H9 (cell line): Measurements from ENCODE around the gene S1PR4. TPM values are rescaled to one million over a fixed set of nuclear protein-coding genes. Genes with fewer than 3 reads are reported as not detected.
A peak's percentile ranks its signal among the peaks of the same experiment; 100 is the strongest.

Experiments used
- DNase-seq: peaks from one replicate; pipeline ENCODE4 v3.0.0-alpha.2; 2017
- H2AFZ ChIP-seq: one replicate; pipeline ENCODE4 v1.6.1; 2013; ENCODE audit warnings: mild to moderate bottlenecking, low read length, control low read depth, moderate library complexity
- H2AK5ac ChIP-seq: 2 replicates; pipeline ENCODE4 v1.6.1; 2013; ENCODE audit warnings: low read length, control low read depth, mixed read lengths; ENCODE audit not compliant: insufficient read length
- H2BK120ac ChIP-seq: one replicate; pipeline ENCODE4 v1.6.1; 2013; ENCODE audit warnings: low read depth, mild to moderate bottlenecking, low read length, control low read depth, inconsistent platforms; ENCODE audit not compliant: poor library complexity, severe bottlenecking
- H2BK12ac ChIP-seq: 2 replicates; pipeline ENCODE4 v1.6.1; 2013; ENCODE audit warnings: low read length, control low read depth, mixed read lengths, low read depth; ENCODE audit not compliant: insufficient read length
- H2BK15ac ChIP-seq: 2 replicates; pipeline ENCODE4 v1.6.1; 2013; ENCODE audit warnings: low read depth, low read length, control low read depth
- H2BK20ac ChIP-seq: one replicate; pipeline ENCODE4 v1.6.1; 2013; ENCODE audit warnings: low read depth, mild to moderate bottlenecking, low read length, control low read depth, inconsistent platforms; ENCODE audit not compliant: poor library complexity, severe bottlenecking
- H2BK5ac ChIP-seq: 2 replicates; pipeline ENCODE4 v1.6.1; 2013; ENCODE audit warnings: low read length, control low read depth, mixed read lengths; ENCODE audit not compliant: insufficient read length
- H3K14ac ChIP-seq: 2 replicates; pipeline ENCODE4 v1.6.1; 2013; ENCODE audit warnings: low read length, control low read depth; ENCODE audit not compliant: insufficient read depth
- H3K18ac ChIP-seq: 2 replicates; pipeline ENCODE4 v1.6.1; 2013; ENCODE audit warnings: low read depth, mild to moderate bottlenecking, mixed read lengths, low read length, control low read depth; ENCODE audit not compliant: insufficient read length
- H3K23ac ChIP-seq: 2 replicates; pipeline ENCODE4 v1.6.1; 2013; ENCODE audit warnings: low read length, control low read depth, mixed read lengths, low read depth; ENCODE audit not compliant: insufficient read length
- H3K23me2 ChIP-seq: 2 replicates; pipeline ENCODE4 v1.6.1; 2013; ENCODE audit warnings: low read depth, mild to moderate bottlenecking, mixed read lengths, low read length, control low read depth; ENCODE audit not compliant: insufficient read length, poor library complexity, severe bottlenecking
- H3K27ac ChIP-seq: 2 replicates; pipeline ENCODE4 v1.5.1; 2013; ENCODE audit warnings: low read length, control low read depth, mixed read lengths, low read depth; ENCODE audit not compliant: insufficient read length
- H3K27me3 ChIP-seq: 2 replicates; pipeline ENCODE4 v1.6.1; 2013; ENCODE audit warnings: low read length, control low read depth, inconsistent platforms; ENCODE audit not compliant: insufficient read depth
- H3K4ac ChIP-seq: 2 replicates; pipeline ENCODE4 v1.6.1; 2013; ENCODE audit warnings: low read depth, mild to moderate bottlenecking, control low read depth, inconsistent platforms, low read length, moderate library complexity
- H3K4me1 ChIP-seq: 2 replicates; pipeline ENCODE4 v1.6.1; 2013; ENCODE audit warnings: low read length, control low read depth, inconsistent platforms; ENCODE audit not compliant: insufficient read depth
- H3K4me2 ChIP-seq: 2 replicates; pipeline ENCODE4 v1.6.1; 2013; ENCODE audit warnings: low read length, control low read depth, mixed read lengths; ENCODE audit not compliant: insufficient read length, insufficient read depth
- H3K56ac ChIP-seq: 2 replicates; pipeline ENCODE4 v1.6.1; 2013; ENCODE audit warnings: low read depth, mild to moderate bottlenecking, mixed read lengths, low read length, control low read depth; ENCODE audit not compliant: insufficient read length
- H3K79me1 ChIP-seq: 2 replicates; pipeline ENCODE4 v1.6.1; 2013; ENCODE audit warnings: low read depth, mild to moderate bottlenecking, moderate library complexity, low read length, control low read depth, inconsistent platforms; ENCODE audit not compliant: insufficient read depth, poor library complexity, severe bottlenecking
- H3K79me2 ChIP-seq: 2 replicates; pipeline ENCODE4 v1.6.1; 2013; ENCODE audit warnings: low read length, control low read depth, inconsistent platforms; ENCODE audit not compliant: insufficient read depth
- H3K9ac ChIP-seq: 2 replicates; pipeline ENCODE4 v1.6.1; 2013; ENCODE audit warnings: low read length, control low read depth, mixed read lengths; ENCODE audit not compliant: insufficient read length; ENCODE audit errors: extremely low read depth
- H3K9me3 ChIP-seq: one replicate; pipeline ENCODE4 v1.6.1; 2013; ENCODE audit warnings: low read depth, low read length, inconsistent platforms; ENCODE audit not compliant: control insufficient read depth
- H3T11ph ChIP-seq: one replicate; pipeline ENCODE4 v1.6.1; 2013; ENCODE audit warnings: mild to moderate bottlenecking, low read length, control low read depth, inconsistent platforms
- H4K20me1 ChIP-seq: one replicate; pipeline ENCODE4 v1.6.1; 2013; ENCODE audit not compliant: control insufficient read depth, insufficient read length, insufficient read depth
- H4K5ac ChIP-seq: 2 replicates; pipeline ENCODE4 v1.6.1; 2013; ENCODE audit warnings: low read depth, mild to moderate bottlenecking, mixed read lengths, low read length, control low read depth; ENCODE audit not compliant: insufficient read length
- H4K8ac ChIP-seq: replicated peaks from 2 replicates; pipeline ENCODE4 v1.6.1; 2013; ENCODE audit warnings: low read length, control low read depth, mixed read lengths, low read depth; ENCODE audit not compliant: insufficient read length
- H4K91ac ChIP-seq: 2 replicates; pipeline ENCODE4 v1.6.1; 2013; ENCODE audit warnings: low read depth, mild to moderate bottlenecking, moderate library complexity, mixed read lengths, low read length, control low read depth; ENCODE audit not compliant: insufficient read length
- H3K27ac Mint-ChIP-seq, 3 experiments: 2 replicates in 2 of 3; 3 replicates in 1 of 3; pipeline ENCODE4 v1.8.0; 2020 to 2021; ENCODE audit warnings: mixed read lengths in 3 of 3, mild to moderate bottlenecking in 1 of 3, moderate library complexity in 1 of 3
- H3K27me3 Mint-ChIP-seq: 2 replicates; pipeline ENCODE4 v1.8.0; 2021; ENCODE audit warnings: low read depth, mild to moderate bottlenecking, moderate library complexity, mixed read lengths
- H3K36me3 Mint-ChIP-seq, 3 experiments: 2 replicates in 2 of 3; 3 replicates in 1 of 3; pipeline ENCODE4 v1.8.0; 2020 to 2021; ENCODE audit warnings: low read depth in 3 of 3, mixed read lengths in 3 of 3; ENCODE audit not compliant: insufficient read depth in 1 of 3
- H3K4me1 Mint-ChIP-seq, 2 experiments: 2 replicates each; pipeline ENCODE4 v1.8.0; 2020; ENCODE audit warnings: mixed read lengths in 2 of 2
- H3K4me3 Mint-ChIP-seq, 2 experiments: 2 replicates in 1 of 2; 3 replicates in 1 of 2; pipeline ENCODE4 v1.8.0; 2020 to 2021; ENCODE audit warnings: mild to moderate bottlenecking in 2 of 2, mixed read lengths in 2 of 2, moderate library complexity in 1 of 2
- H3K9me3 Mint-ChIP-seq, 2 experiments: 2 replicates in 1 of 2; 3 replicates in 1 of 2; pipeline ENCODE4 v1.8.0; 2020; ENCODE audit warnings: mild to moderate bottlenecking in 2 of 2, mixed read lengths in 2 of 2, moderate library complexity in 1 of 2
- WGBS: extraction: QIAGEN DNeasy Blood & Tissue Kit; methylation state at CpG from one replicate; pipeline ENCODE4 v1.1.7; 2013; ENCODE audit warnings: missing lambda C conversion rate, low lambda C conversion rate, mixed read lengths; ENCODE audit not compliant: insufficient read length; ENCODE audit errors: extremely low coverage; 5-methylcytosine and 5-hydroxymethylcytosine counted together
- total RNA-seq: library from RNA; stranded (reverse); gene quantifications from 2 replicates; pipeline ENCODE4 v1.2.1, GENCODE V29; 2021
- TF ChIP-seq, protein P1 (sequence below): fragments of 200-600 bp; sonication (generic); conservative IDR thresholded peaks from 3 replicates; pipeline ENCODE4 v1.8.0; 2021; ENCODE audit warnings: antibody characterized with exemption, mild to moderate bottlenecking

Gene S1PR4
- total RNA-seq, 1 experiment from 2014 or later, result not detected

DNA sequence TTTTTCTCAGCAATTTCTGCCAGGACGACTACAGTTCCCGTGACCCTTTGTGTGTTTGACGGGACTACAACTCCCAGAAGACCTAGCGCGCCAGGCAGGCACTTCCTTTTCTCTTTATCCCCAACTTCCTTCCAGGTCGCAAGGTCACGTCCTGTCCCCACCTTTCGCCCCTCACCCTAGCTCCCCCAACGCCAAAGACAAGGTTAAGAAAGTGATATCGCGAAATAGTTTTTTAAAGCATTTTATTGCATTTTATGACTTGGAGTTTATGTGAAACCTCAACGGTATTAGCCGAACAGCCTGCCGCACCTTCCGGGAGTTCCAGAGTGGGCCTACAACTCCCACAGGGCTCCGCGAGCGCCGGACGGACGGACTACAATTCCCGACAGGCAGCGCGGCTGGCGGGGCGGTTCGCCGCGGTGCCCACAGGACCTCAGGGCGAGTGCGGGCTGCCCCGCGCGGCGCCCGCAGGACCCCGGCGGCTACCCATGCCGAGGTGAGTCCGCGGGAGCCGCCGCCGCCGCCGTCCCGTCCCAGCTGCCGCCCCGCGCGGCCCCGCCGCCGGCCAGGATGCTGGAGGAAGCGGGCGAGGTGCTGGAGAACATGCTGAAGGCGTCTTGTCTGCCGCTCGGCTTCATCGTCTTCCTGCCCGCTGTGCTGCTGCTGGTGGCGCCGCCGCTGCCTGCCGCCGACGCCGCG is 7.0 kb downstream of the S1PR4 start, which contains the start of gene NCLN:
Gene NCLN (plus strand): TSS at position 470 of the 699 bp plus-strand sequence. CDS start 101 bp downstream, at position 571.
- Histone ChIP-seq H2BK5ac (peak within 1 kb of the TSS; percentile 94), H3K79me2 (peaks cover 20% of the 10 kb centered on the region; the same call in 1 of the 2 replicates), H2BK12ac (no peak within 1 kb of the TSS), H2BK15ac (no peak within 1 kb of the TSS), H3K4ac (no peak within 1 kb of the TSS), H3K4me2 (peak within 1 kb of the TSS; percentile 86), H2BK20ac (no peak within 1 kb of the TSS), H3K4me1 (no peaks in the 10 kb centered on the region), H4K5ac (no peak within 1 kb of the TSS), H2AFZ (peak within 1 kb of the TSS; percentile 99), H2BK120ac (no peak within 1 kb of the TSS), H2AK5ac (no peak within 1 kb of the TSS), H4K20me1 (no peaks in the 10 kb centered on the region), H3K56ac (no peak within 1 kb of the TSS), H3K27ac (no peak within 1 kb of the TSS), H3K18ac (peak within 1 kb of the TSS; percentile 96), H3T11ph (no peak within 1 kb of the TSS), H4K8ac (no peak within 1 kb of the TSS), H3K23ac (no peak within 1 kb of the TSS), H3K14ac (peak within 1 kb of the TSS; percentile 93), H3K9ac (peak within 1 kb of the TSS; percentile 84), H3K23me2 (peaks cover 8% of the 10 kb centered on the region), H3K27me3 (no peaks in the 10 kb centered on the region), H3K9me3 (no peaks in the 10 kb centered on the region), H3K79me1 (peaks cover 22% of the 10 kb centered on the region), H4K91ac (no peak within 1 kb of the TSS)
- H3K4me3 Mint-ChIP-seq, result peak within 1 kb of the TSS; percentile 90 to 99
- peak; percentile 93 for DNase-seq
- H3K27ac Mint-ChIP-seq, result peak within 1 kb of the TSS; percentile 98 to 100 (median 99)
- H3K36me3 Mint-ChIP-seq, result peaks cover 6 to 7% (median 6%) of the 10 kb centered on the region in 3 experiments; a peak in 6 of 7 replicates
- no CpG with 5 or more reads among the region's 69 CpGs for WGBS
- TF ChIP-seq, protein P1, sequence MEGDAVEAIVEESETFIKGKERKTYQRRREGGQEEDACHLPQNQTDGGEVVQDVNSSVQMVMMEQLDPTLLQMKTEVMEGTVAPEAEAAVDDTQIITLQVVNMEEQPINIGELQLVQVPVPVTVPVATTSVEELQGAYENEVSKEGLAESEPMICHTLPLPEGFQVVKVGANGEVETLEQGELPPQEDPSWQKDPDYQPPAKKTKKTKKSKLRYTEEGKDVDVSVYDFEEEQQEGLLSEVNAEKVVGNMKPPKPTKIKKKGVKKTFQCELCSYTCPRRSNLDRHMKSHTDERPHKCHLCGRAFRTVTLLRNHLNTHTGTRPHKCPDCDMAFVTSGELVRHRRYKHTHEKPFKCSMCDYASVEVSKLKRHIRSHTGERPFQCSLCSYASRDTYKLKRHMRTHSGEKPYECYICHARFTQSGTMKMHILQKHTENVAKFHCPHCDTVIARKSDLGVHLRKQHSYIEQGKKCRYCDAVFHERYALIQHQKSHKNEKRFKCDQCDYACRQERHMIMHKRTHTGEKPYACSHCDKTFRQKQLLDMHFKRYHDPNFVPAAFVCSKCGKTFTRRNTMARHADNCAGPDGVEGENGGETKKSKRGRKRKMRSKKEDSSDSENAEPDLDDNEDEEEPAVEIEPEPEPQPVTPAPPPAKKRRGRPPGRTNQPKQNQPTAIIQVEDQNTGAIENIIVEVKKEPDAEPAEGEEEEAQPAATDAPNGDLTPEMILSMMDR, result no peak
- peaks cover 14 to 26% of the 10 kb centered on the region in 2 experiments for H3K4me1 Mint-ChIP-seq
- no peaks in the 10 kb centered on the region; a peak in 1 of 5 replicates for H3K9me3 Mint-ChIP-seq
- H3K27me3 Mint-ChIP-seq, result peaks cover 1% of the 10 kb centered on the region; the same call in 1 of the 2 replicates
